Spinal cord (tissue), 10 donors: ENCODE data around the gene SLC29A3. TPM values are rescaled to one million over a fixed set of nuclear protein-coding genes. Genes with fewer than 3 reads are reported as not detected.

Source experiments
- DNase-seq, 6 donors: peaks; one replicate each; pipeline versions ENCODE4 v3.0.0 to v3.0.0-alpha.2; 2013 to 2015; ENCODE audit warnings: low spot score in 6 of 6, low read depth in 4 of 6
- H3K27ac ChIP-seq: one replicate; pipeline ENCODE4 v1.5.1; 2013; ENCODE audit warnings: low read depth, low read length, control low read depth
- H3K27me3 ChIP-seq: one replicate; pipeline ENCODE4 v1.6.1; 2013; ENCODE audit warnings: low read length; ENCODE audit not compliant: control insufficient read depth, insufficient read depth
- H3K36me3 ChIP-seq: one replicate; pipeline ENCODE4 v1.6.1; 2013; ENCODE audit warnings: low read length; ENCODE audit not compliant: control insufficient read depth, insufficient read depth
- H3K4me1 ChIP-seq: one replicate; pipeline ENCODE4 v1.6.1; 2013; ENCODE audit warnings: low read length; ENCODE audit not compliant: control insufficient read depth, insufficient read depth
- H3K4me3 ChIP-seq: one replicate; pipeline ENCODE4 v1.5.1; 2013; ENCODE audit warnings: low read depth, low read length, control low read depth
- H3K9me3 ChIP-seq: one replicate; pipeline ENCODE4 v1.6.1; 2013; ENCODE audit warnings: low read length; ENCODE audit not compliant: control insufficient read depth, insufficient read depth
- WGBS: methylation state at CpG from one replicate; pipeline ENCODE4 v1.1.5; 2013; ENCODE audit warnings: missing lambda C conversion rate; ENCODE audit not compliant: insufficient coverage; 5-methylcytosine and 5-hydroxymethylcytosine counted together
- polyA plus RNA-seq, 2 donors: library from polyadenylated mRNA; unstranded; fragments of 120-200 nt; gene quantifications; one replicate each; pipeline ENCODE4 v1.2.1, GENCODE V29; 2013; ENCODE audit not compliant: insufficient read length in 2 of 2
- total RNA-seq, 2 donors: library from RNA; depleted of rRNA in 1 of 2; stranded (reverse); fragments of 120-200 nt in 1 of 2; fragments of >200 nt in 1 of 2; gene quantifications; one replicate each; pipeline versions ENCODE4 v1.2.3 to v1.2.4, GENCODE V29; 2013 to 2014
- donor health status: healthy.

The SLC29A3 gene
- total and polyA plus RNA-seq, 4 donors = 2.7 to 9.3 (median 6.1) TPM

- H3K4me3 ChIP-seq = no peak overlapping the region
- H3K4me1 ChIP-seq = peaks cover 9% of the 10 kb centered on the region
- no peak overlapping the region for H3K27ac ChIP-seq
- no peaks in the 10 kb centered on the region for H3K27me3 ChIP-seq
- H3K36me3 ChIP-seq = no peaks in the 10 kb centered on the region
- WGBS = no CpG with 5 or more reads among the region's 1 CpG
- no peaks in the 10 kb centered on the region for H3K9me3 ChIP-seq
- DNase-seq = no peak
Measured at GRCh38 chr10:71382757-71383156, 63.7 kb downstream of the SLC29A3 start.

DNA sequence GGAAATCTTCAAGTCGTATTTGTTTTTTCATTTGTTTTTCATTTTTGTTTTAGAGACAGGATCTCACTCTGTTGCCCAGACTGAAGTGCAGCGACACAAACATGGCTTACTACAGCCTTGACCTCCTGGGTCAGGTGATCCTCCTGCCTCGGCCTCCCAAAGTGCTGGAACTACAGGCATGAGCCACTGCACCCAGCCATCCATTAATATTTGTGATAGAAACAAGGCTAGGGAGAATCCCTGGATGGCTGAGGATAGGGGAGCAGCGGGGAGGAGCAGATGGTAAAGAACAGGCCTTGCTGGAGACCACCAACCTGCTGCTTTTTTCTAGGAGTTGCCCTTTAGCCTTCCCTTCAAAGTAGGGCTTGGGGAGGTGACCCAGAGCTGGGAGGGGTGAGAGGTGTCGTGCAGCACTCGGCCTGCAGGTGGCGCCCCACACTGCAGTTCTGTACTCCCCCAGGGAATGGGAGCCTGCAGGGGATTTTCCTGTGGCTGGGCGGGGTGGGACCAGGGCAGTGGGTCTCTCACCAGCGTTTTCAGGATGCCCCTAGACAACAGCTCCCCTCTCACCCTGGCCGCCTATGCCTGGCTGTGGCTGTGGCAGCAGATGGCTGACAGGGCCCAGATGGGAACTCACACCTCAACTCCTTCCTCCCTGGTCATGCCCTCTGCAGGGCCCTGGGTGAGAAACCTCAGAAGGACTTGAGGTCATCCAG is 65.1 kb downstream of the SLC29A3 start:
- Histone ChIP-seq H3K4me3 (no peak overlapping the region), H3K4me1 (peaks cover 6% of the 10 kb centered on the region), H3K36me3 (no peaks in the 10 kb centered on the region), H3K27ac (no peak overlapping the region), H3K27me3 (no peaks in the 10 kb centered on the region), H3K9me3 (no peaks in the 10 kb centered on the region)
- WGBS = 11% methylated on average over 7 of the region's 10 CpGs
- DNase-seq = peak in 2 of 6 donors; percentile 56 to 68

DNA sequence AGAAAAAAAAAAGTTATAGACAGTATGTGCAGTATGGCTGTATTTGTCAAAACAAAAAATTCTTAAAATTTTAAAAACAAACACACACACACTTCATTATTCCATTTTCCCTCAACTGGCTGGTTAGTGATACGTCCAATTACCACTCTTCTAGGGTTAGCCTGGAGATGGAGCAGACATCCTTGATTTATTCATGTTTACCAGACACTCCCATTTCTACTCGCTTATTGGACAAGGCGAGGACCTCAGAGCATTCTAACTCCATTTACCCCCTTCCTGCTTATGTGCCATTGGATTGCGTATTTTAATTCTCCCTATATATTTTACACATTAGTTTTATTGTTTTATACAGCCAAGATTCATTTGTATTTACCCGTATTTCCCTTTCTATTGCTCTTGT is 69.1 kb downstream of the SLC29A3 start:
- WGBS = 95% methylated on average over 3 of the region's 5 CpGs
- Histone ChIP-seq H3K9me3 (no peaks in the 10 kb centered on the region), H3K4me3 (no peak overlapping the region), H3K27ac (no peak overlapping the region), H3K36me3 (no peaks in the 10 kb centered on the region), H3K4me1 (peaks cover 22% of the 10 kb centered on the region), H3K27me3 (no peaks in the 10 kb centered on the region)
- peak in 1 of 6 donors; percentile 72 for DNase-seq

DNA sequence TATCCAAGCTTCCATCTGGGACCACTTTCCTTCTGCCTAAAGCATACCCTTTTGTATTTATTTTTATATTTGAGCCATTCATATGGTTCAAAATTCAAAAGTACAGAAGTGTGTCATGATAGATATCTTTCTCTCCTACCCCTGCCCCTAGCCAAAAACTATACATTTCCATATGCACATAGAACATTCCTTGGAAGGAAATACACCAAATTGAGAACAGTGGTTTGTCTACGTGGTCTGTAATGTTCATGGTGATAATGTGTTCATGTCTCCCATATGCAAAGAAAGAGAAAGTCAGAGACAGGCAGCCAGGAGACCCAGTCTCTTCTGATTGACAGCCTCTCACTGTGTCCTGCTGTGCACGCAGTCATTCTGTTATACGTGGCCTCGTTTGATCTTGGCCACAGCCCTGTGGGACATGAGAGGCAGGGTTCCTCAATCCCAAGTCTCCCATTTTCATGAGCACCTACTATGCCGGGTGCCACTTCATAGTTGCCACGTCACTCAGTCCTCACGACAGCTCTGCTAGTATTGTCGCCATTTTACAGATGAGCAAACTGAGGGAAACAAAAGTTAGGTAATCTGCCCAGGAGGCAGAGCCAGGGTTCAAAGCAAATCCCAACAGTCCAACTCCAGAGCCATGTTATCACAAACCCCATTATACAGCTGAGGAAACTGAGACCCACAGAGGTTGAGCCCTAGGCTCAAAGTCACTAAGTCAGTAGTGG is 69.7 kb downstream of the SLC29A3 start:
- peaks cover 22% of the 10 kb centered on the region for H3K4me1 ChIP-seq
- no peaks in the 10 kb centered on the region for H3K27me3 ChIP-seq
- DNase-seq = no peak
- H3K4me3 ChIP-seq = no peak overlapping the region
- H3K36me3 ChIP-seq = no peaks in the 10 kb centered on the region
- WGBS = 78% methylated on average over 8 of the region's 8 CpGs
- H3K9me3 ChIP-seq = no peaks in the 10 kb centered on the region
- H3K27ac ChIP-seq = no peak overlapping the region

DNA sequence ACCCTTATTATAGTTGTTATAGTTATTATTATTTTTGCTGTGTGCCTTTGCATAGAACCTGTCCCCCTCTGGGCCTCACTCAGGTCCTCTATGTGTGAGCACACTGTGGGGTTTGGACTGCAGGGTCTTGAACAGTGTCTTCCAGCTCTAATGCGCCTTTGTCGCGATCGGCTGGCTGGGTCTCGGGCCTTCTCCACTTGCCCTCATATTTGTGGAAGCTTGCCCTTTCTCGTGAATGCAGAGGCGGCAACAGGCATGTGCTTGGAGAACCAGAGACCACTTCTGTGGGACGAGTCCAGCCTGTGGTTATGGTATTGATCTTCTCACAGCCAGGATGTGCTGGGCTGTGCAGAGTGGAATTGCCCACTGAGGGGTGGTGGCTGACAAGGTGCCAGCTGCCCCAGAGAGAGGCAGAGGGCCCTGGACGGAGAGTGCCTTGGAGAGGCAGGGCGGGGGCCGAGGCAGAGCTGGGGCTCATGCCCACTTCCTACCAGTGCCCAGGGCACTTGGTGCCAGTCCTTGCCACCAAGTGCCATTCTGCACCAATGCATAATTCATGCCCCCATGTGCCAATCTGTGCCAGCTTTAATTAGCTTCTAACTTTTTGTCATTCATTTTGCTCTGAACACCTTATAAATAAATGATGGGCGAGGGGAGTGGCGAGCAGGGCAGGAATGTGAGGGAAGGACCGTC is 70.9 kb downstream of the SLC29A3 start:
- Histone ChIP-seq H3K36me3 (no peaks in the 10 kb centered on the region), H3K27me3 (no peaks in the 10 kb centered on the region), H3K4me3 (no peak overlapping the region), H3K9me3 (no peaks in the 10 kb centered on the region), H3K4me1 (peaks cover 22% of the 10 kb centered on the region), H3K27ac (peak overlapping the region; percentile 49)
- 54% methylated on average over 14 of the region's 14 CpGs for WGBS
- DNase-seq = peak in 1 of 6 donors; percentile 53

DNA sequence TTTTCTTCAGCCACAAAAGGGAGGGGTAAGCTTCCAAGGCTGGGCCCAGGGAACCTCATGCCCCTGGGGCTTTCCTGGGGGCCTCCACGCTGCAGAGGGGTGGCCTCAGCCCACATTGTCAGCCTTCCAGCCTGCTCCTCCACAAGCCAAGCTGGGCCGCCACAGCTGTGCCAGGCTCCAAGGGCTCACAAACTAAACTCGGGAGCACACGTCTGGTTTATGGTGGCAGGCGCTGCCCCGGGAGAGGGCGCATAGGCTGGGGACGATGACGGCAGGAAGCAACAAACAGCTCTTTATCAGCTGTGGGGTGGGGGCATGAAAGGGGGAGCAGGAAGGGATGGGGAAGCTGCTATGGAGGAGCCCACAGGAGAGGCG is 71.4 kb downstream of the SLC29A3 start:
- Histone ChIP-seq H3K27me3 (no peaks in the 10 kb centered on the region), H3K27ac (peak overlapping the region; percentile 49), H3K4me3 (no peak overlapping the region), H3K9me3 (no peaks in the 10 kb centered on the region), H3K4me1 (peaks cover 22% of the 10 kb centered on the region), H3K36me3 (no peaks in the 10 kb centered on the region)
- peak in 2 of 6 donors; percentile 78 to 85 for DNase-seq
- 24% methylated on average over 10 of the region's 10 CpGs for WGBS

- 84% methylated on average over 3 of the region's 3 CpGs for WGBS
Measured at GRCh38 chr10:71390921-71391690, 72.0 kb downstream of the SLC29A3 start.

GRCh38 chr10:71391701-71392100 is 72.6 kb downstream of the SLC29A3 start:
- H3K36me3 ChIP-seq = no peaks in the 10 kb centered on the region
- no peaks in the 10 kb centered on the region for H3K27me3 ChIP-seq
- 54% methylated on average over 2 of the region's 5 CpGs for WGBS
- no peaks in the 10 kb centered on the region for H3K9me3 ChIP-seq
- H3K27ac ChIP-seq = no peak overlapping the region
- no peak overlapping the region for H3K4me3 ChIP-seq
- DNase-seq = no peak
- H3K4me1 ChIP-seq = peaks cover 28% of the 10 kb centered on the region

More at GRCh38 chr10:71390921-71391690, 72.0 kb downstream of the SLC29A3 start:
- no peak for DNase-seq
- H3K4me3 ChIP-seq = no peak overlapping the region
- H3K27me3 ChIP-seq = no peaks in the 10 kb centered on the region
- H3K27ac ChIP-seq = no peak overlapping the region
- H3K36me3 ChIP-seq = no peaks in the 10 kb centered on the region
- H3K9me3 ChIP-seq = no peaks in the 10 kb centered on the region
- peaks cover 24% of the 10 kb centered on the region for H3K4me1 ChIP-seq

DNA sequence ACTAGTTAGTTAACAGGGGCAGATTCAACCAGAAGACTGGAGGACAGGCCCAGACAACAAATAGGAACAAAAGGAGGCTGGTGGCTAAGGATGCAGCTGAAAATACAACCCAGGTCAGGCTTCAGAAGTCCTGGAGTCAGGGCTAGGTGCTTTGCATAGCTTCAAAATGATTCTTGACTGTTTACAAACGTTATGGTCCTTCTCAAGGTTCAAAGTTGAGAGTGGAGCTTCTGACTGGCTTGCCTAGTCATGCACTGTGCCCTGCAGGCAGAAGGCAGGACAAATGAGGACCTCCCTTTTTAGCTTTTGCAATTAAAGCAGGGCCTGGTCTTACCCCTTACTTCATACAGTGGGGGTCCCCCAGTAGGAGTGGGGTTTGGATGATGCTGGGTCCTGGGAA is 73.2 kb downstream of the SLC29A3 start:
- DNase-seq = no peak
- peaks cover 30% of the 10 kb centered on the region for H3K4me1 ChIP-seq
- H3K36me3 ChIP-seq = no peaks in the 10 kb centered on the region
- H3K4me3 ChIP-seq = no peak overlapping the region
- H3K27ac ChIP-seq = no peak overlapping the region
- no peaks in the 10 kb centered on the region for H3K9me3 ChIP-seq
- no peaks in the 10 kb centered on the region for H3K27me3 ChIP-seq
- WGBS = 22% methylated on average over 1 of the region's 1 CpG
